ENCODE data around the gene ZNF621. TPM values are rescaled to one million over a fixed set of nuclear protein-coding genes. Genes with fewer than 3 reads are reported as not detected.

The ZNF621 gene
- total and polyA plus RNA-seq, 2 of the 8 experiments (the other 6 are each of a cell fraction or from before 2014, with no cell fraction given) = 10.9 to 15.4 TPM

DNA sequence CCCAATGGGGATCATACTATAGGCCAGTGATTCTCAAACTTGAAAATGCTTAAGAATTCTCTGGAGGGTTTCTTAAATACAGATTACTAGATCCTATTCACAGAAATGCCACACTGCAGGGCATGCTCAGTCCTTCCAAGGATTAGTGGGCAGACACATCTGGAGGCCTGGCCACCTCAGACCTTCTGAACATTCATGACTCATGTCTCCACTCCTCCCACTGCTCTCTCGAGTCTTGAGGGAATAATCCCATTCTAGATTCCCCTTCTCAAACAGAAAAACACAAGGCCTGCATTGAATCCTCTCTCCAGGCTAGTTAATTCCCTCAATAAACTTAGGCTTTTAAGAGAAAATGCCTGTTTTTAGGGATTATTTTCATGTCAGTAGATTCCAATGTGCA, 22.1 kb downstream of the ZNF621 start:
- 0 out of 2 replicates have a peak, but pooled peaks cover 1% of the 10 kb centered on the region for H3K23me2 ChIP-seq (ENCODE audit: low read depth, low read length)
- H3K4me1 ChIP-seq (replicated peaks in 1 of 4; ENCODE audit: control insufficient read depth in 3 of 4, insufficient read depth in 4 of 4, low read length in 3 of 4) = no peaks in the 10 kb centered on the region
- no peak overlapping the region for H3K4me2 ChIP-seq (ENCODE audit: insufficient read depth in 1 of 2, low read depth in 2 of 2, low read length in 2 of 2)
- no peaks in the 10 kb centered on the region for H3K27me3 ChIP-seq (replicated peaks in 1 of 4; ENCODE audit: control insufficient read depth in 3 of 4, extremely low read depth in 1 of 4, insufficient read depth in 3 of 4, low read length in 3 of 4)
- H3K36me3 ChIP-seq (ENCODE audit: control insufficient read depth in 2 of 4, insufficient read depth in 4 of 4, low read length in 3 of 4) = no peaks in the 10 kb centered on the region
- no peak overlapping the region for H3K4ac ChIP-seq (replicated peaks; ENCODE audit: insufficient read length, low read depth, low read length)
- ChIA-PET CTCF (ENCODE audit: partially characterized antibody) (no interaction called here), POLR2A (ENCODE audit: partially characterized antibody) (interaction anchor here (1.1 kb wide), 1 partner anchor 9 kb away, joined by 3 read pairs; no protein-coding TSS in a partner anchor)
- 89% methylated on average over 1 of the region's 1 CpG; no CpG with 5 or more reads in 1 of the 2 experiments for WGBS, 2 experiments (ENCODE audit: extremely low coverage in 1 of 2, insufficient coverage in 1 of 2, insufficient read length in 1 of 2, insufficient replicate concordance in 2 of 2, low coverage in 1 of 2, low lambda C conversion rate in 2 of 2, missing lambda C conversion rate in 1 of 2)
- H2AFZ ChIP-seq (ENCODE audit: low read length) = no peak overlapping the region
- H4K20me1 ChIP-seq (replicated peaks in 1 of 2; ENCODE audit: control insufficient read depth in 1 of 2, insufficient read depth in 2 of 2, low read length in 2 of 2) = no peaks in the 10 kb centered on the region
- H3K9ac ChIP-seq (replicated peaks in 1 of 4; ENCODE audit: extremely low read depth in 1 of 4, low read depth in 3 of 4, low read length in 3 of 4) = no peak overlapping the region
- H3K79me2 ChIP-seq (ENCODE audit: control insufficient read depth in 1 of 2, insufficient read depth in 2 of 2, low read length in 2 of 2) = no peaks in the 10 kb centered on the region
- H3K18ac ChIP-seq (ENCODE audit: extremely low read depth, low read length) = no peak overlapping the region
- no peak overlapping the region for H3K4me3 ChIP-seq (ENCODE audit: extremely low read depth in 1 of 4, insufficient read depth in 2 of 4, low read depth in 3 of 4, low read length in 4 of 4)
- no peak overlapping the region for H3K14ac ChIP-seq (ENCODE audit: insufficient read length)
- H4K5ac ChIP-seq (ENCODE audit: insufficient read length, low read depth, low read length) = no peak overlapping the region
- DNase-seq (ENCODE audit: low read depth in 1 of 2, low spot score in 2 of 2) (no peak), FAIRE-seq (no peak)
- H3K79me1 ChIP-seq (ENCODE audit: low read depth, low read length) = no peaks in the 10 kb centered on the region
- no peak overlapping the region for H3K27ac ChIP-seq (ENCODE audit: low read depth, low read length)
- peak overlapping the region; percentile 40 for H4K91ac ChIP-seq (replicated peaks; ENCODE audit: insufficient read length, low read length)
- peaks cover 0 to 6% of the 10 kb centered on the region in 2 experiments; a peak in 1 of 4 replicates for H3K9me3 ChIP-seq (ENCODE audit: insufficient read depth in 2 of 2, low read depth in 1 of 2, low read length in 1 of 2)
- no peak overlapping the region for H4K8ac ChIP-seq (ENCODE audit: extremely low read depth, insufficient read depth, low read length)
- no peak overlapping the region for H2BK12ac ChIP-seq (ENCODE audit: low read depth, low read length)
- no peak overlapping the region for H2AK5ac ChIP-seq (ENCODE audit: low read depth, low read length)
- no peak overlapping the region for H3K23ac ChIP-seq (ENCODE audit: insufficient read length)
- no peak overlapping the region for H2BK15ac ChIP-seq (ENCODE audit: low read length)
- no peak overlapping the region for H3K56ac ChIP-seq (replicated peaks; ENCODE audit: insufficient read length, low read depth, low read length)
- no peak overlapping the region for H2BK20ac ChIP-seq (ENCODE audit: low read length)
- H2BK120ac ChIP-seq (replicated peaks; ENCODE audit: low read depth, low read length) = no peak overlapping the region
- no peak overlapping the region for H2BK5ac ChIP-seq (ENCODE audit: low read depth, low read length)
- no peak for TF ChIP-seq SRF (IDR thresholded peaks at IDR 0.05; ENCODE audit: low read depth, low read length)
- TF ChIP-seq EP300 (IDR thresholded peaks at IDR 0.05; ENCODE audit: borderline replicate concordance in 1 of 2, low read depth in 2 of 2, low read length in 2 of 2) = no peak
- TF ChIP-seq FOSL1 (IDR thresholded peaks at IDR 0.05; ENCODE audit: insufficient read depth, low read depth, low read length) = no peak
- no peak for TF ChIP-seq YY1 (IDR thresholded peaks at IDR 0.05; ENCODE audit: low read depth, low read length)
- TF ChIP-seq, protein P1, sequence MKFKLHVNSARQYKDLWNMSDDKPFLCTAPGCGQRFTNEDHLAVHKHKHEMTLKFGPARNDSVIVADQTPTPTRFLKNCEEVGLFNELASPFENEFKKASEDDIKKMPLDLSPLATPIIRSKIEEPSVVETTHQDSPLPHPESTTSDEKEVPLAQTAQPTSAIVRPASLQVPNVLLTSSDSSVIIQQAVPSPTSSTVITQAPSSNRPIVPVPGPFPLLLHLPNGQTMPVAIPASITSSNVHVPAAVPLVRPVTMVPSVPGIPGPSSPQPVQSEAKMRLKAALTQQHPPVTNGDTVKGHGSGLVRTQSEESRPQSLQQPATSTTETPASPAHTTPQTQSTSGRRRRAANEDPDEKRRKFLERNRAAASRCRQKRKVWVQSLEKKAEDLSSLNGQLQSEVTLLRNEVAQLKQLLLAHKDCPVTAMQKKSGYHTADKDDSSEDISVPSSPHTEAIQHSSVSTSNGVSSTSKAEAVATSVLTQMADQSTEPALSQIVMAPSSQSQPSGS (IDR thresholded peaks at IDR 0.05; ENCODE audit: low read length) = no peak
- no peak for TF ChIP-seq POLR2AphosphoS5 (IDR thresholded peaks at IDR 0.05; ENCODE audit: low read depth, low read length)
- TF ChIP-seq RAD21 (IDR thresholded peaks at IDR 0.05 in 1 of 2, conservative IDR thresholded peaks at IDR 0.05 in 1 of 2; ENCODE audit: low read depth in 2 of 2, low read length in 2 of 2) = no peak
- TF ChIP-seq CTBP2 (IDR thresholded peaks at IDR 0.05; ENCODE audit: borderline replicate concordance, insufficient read depth, insufficient read length, low read length) = no peak
- TF ChIP-seq GABPA (IDR thresholded peaks at IDR 0.05; ENCODE audit: borderline replicate concordance, insufficient read depth, low read length) = no peak
- no peak for TF ChIP-seq POU5F1 (IDR thresholded peaks at IDR 0.05; ENCODE audit: low read depth, low read length)
- TF ChIP-seq HDAC6 (IDR thresholded peaks at IDR 0.05; ENCODE audit: low read depth, low read length) = no peak
- no peak for TF ChIP-seq CHD1 (IDR thresholded peaks at IDR 0.05; ENCODE audit: low read depth, low read length)

All from H1 (cell line).